Measurements from ENCODE around the gene LSG1.
"Not testable (repeated sequence)": the region's sequence is repeated elsewhere in the genome, so short reads cannot be mapped to it uniquely, and the experiment has no call there.

Gene LSG1

GRCh38 chr3:194654443-194654842, 17.5 kb downstream of the LSG1 start:
- DNase-seq = peak in 1 of 5 donors; percentile 57

GRCh38 chr3:194647747-194648146, 24.2 kb downstream of the LSG1 start:
- no peak for DNase-seq

- no peak for DNase-seq
Measured at GRCh38 chr3:194642769-194643168, 29.2 kb downstream of the LSG1 start.

GRCh38 chr3:194640829-194641228, 31.2 kb downstream of the LSG1 start:
- peak in 1 of 5 donors; percentile 18 for DNase-seq

GRCh38 chr3:194638991-194639605, 32.9 kb downstream of the LSG1 start:
- DNase-seq = no peak

- no peak for DNase-seq
Measured at GRCh38 chr3:194637541-194638400, 34.2 kb downstream of the LSG1 start.

GRCh38 chr3:194637066-194637465, 34.9 kb downstream of the LSG1 start:
- no peak for DNase-seq

- peak; percentile 23 to 71 (median 38) for DNase-seq
Measured at GRCh38 chr3:194633349-194634004, 38.5 kb downstream of the LSG1 start, which contains the start of gene TMEM44. Gene TMEM44, minus strand, starts transcription at chr3:194633419. Its CDS starts 204 bp downstream, at chr3:194633215.

- DNase-seq = no peak
Measured at GRCh38 chr3:194632809-194633348, 39.1 kb downstream of the LSG1 start.

- no peak for DNase-seq
Measured at GRCh38 chr3:194632226-194632808, 39.7 kb downstream of the LSG1 start.

- no peak for DNase-seq
Measured at GRCh38 chr3:194631696-194632095, 40.3 kb downstream of the LSG1 start.

- not testable (repeated sequence) for DNase-seq
Measured at GRCh38 chr3:194630681-194631080, 41.3 kb downstream of the LSG1 start.

- DNase-seq = no peak
Measured at GRCh38 chr3:194624956-194625355, 47.0 kb downstream of the LSG1 start.

GRCh38 chr3:194623449-194624290, 48.3 kb downstream of the LSG1 start:
- DNase-seq = no peak

- DNase-seq = no peak
Measured at GRCh38 chr3:194622621-194623340, 49.2 kb downstream of the LSG1 start.

GRCh38 chr3:194621947-194622346, 50.0 kb downstream of the LSG1 start:
- no peak for DNase-seq

GRCh38 chr3:194620196-194620595, 51.8 kb downstream of the LSG1 start:
- DNase-seq = no peak

- DNase-seq = no peak
Measured at GRCh38 chr3:194619741-194620140, 52.2 kb downstream of the LSG1 start.

- DNase-seq = no peak
Measured at GRCh38 chr3:194618858-194619608, 53.0 kb downstream of the LSG1 start.

- DNase-seq = no peak
Measured at GRCh38 chr3:194617827-194618226, 54.2 kb downstream of the LSG1 start.

Measured in T-helper 1 cell (primary cell).